Heart right ventricle (tissue), 16 donors: ENCODE data around the gene SLX4IP. TPM values are rescaled to one million over a fixed set of nuclear protein-coding genes. Genes with fewer than 3 reads are reported as not detected.

Experiments
- ATAC-seq, 8 donors: fragments of 200-7000 bp; cut with Tn5 transposase; one replicate each; pipeline ENCODE4 v1.9.1; 2020; ENCODE audit warnings: mild to moderate bottlenecking in 8 of 8, moderate library complexity in 8 of 8, moderate number of reproducible peaks in 1 of 8
- DNase-seq, 2 donors: peaks; one replicate each; pipeline ENCODE4 v3.0.0-alpha.2; 2020
- H3K27ac ChIP-seq, 10 donors: fragments of 200-600 bp; sonication (generic) in 2 of 10; one replicate each; pipeline versions ENCODE4 v1.5.0 to v1.8.0; 2020 to 2022; ENCODE audit warnings: mild to moderate bottlenecking in 3 of 10
- H3K27me3 ChIP-seq, 7 donors: fragments of 200-600 bp; one replicate each; pipeline ENCODE4 v1.8.0; 2021 to 2022; ENCODE audit warnings: mild to moderate bottlenecking in 2 of 7
- H3K36me3 ChIP-seq, 9 donors: fragments of 200-600 bp; sonication (generic) in 1 of 9; one replicate each; pipeline versions ENCODE4 v1.5.0 to v1.8.0; 2020 to 2022; ENCODE audit warnings: mild to moderate bottlenecking in 2 of 9
- H3K4me1 ChIP-seq, 9 donors: fragments of 200-600 bp; sonication (generic) in 1 of 9; one replicate each; pipeline versions ENCODE4 v1.5.0 to v1.8.0; 2020 to 2022; ENCODE audit warnings: mild to moderate bottlenecking in 4 of 9
- H3K4me3 ChIP-seq, 10 donors: fragments of 200-600 bp; sonication (generic) in 2 of 10; one replicate each; pipeline versions ENCODE4 v1.5.0 to v1.8.0; 2020 to 2022; ENCODE audit warnings: mild to moderate bottlenecking in 7 of 10, moderate library complexity in 2 of 10
- H3K9me3 ChIP-seq, 11 donors: fragments of 200-600 bp in 10 of 11; sonication (generic) in 2 of 11; one replicate each; pipeline versions ENCODE4 v1.5.0 to v1.8.0; 2013 to 2022; ENCODE audit warnings: mild to moderate bottlenecking in 2 of 11, control low read depth in 1 of 11, moderate library complexity in 1 of 11
- CTCF ChIP-seq, 9 donors: fragments of 200-600 bp; sonication (generic) in 2 of 9; IDR thresholded peaks; one replicate each; pipeline versions ENCODE4 v1.5.0 to v1.8.0; 2021 to 2022; ENCODE audit warnings: antibody characterized with exemption in 9 of 9, mild to moderate bottlenecking in 5 of 9, moderate library complexity in 1 of 9
- WGBS, 2 donors: extraction: QIAGEN DNeasy Blood & Tissue Kit; methylation state at CpG; one replicate each; pipeline ENCODE4 v1.1.7; 2013; ENCODE audit warnings: inconsistent platforms in 1 of 2; 5-methylcytosine and 5-hydroxymethylcytosine counted together
- intact Hi-C, 10 donors: fragments of 100-400 bp; cut with DNase I; formaldehyde crosslinking; loops; one replicate each; pipeline versions ENCODE4 v1.11.1 to v1.14.2; 2022
- polyA plus RNA-seq, 2 donors: library from polyadenylated mRNA; stranded (reverse); fragments of 200-250 nt; gene quantifications; one replicate each; pipeline ENCODE4 v1.2.3, GENCODE V29; 2013
- total RNA-seq, 10 donors: library from RNA; stranded (reverse); fragmentation: NEBNext Ultra II Directional in 3 of 10; extraction: Animal tissue kit (Norgen Biotek cat#: 25700) in 3 of 10; gene quantifications; one replicate each; pipeline versions ENCODE4 v1.2.1 to v1.2.4, GENCODE V29; 2021 to 2023
- donor health status: Arrhythmogenic right ventricular cardiomyopathy.
- donor health status: ischemic (EF 13 %, LVEDD 7.1; RV severe dilation, severe dysfunction).
- donor health status: healthy with polysubstance abuse.
- donor health status: DM: no; HTN: yes; CAD: no.
- donor health status: DM: no; HTN: no; CAD: no.
- donor health status: ischemic (EF 25% LVEDD 6.9; RV normal size, moderate dysfunction).
- donor health status: ischemic (EF 25% LVEDD 5.7; RV mildly dilated, moderate dysfunction).
- donor health status: healthy.
- donor health status: DM: yes; HTN: yes; CAD: no.
- donor health status: Ischemic cardiomyopathy.
- donor health status: ischemic (EF 35%, LVEDD 5.7; RV mildly dilated, moderate dysfunction).
- donor health status: nonischemic (EF 11% LVEDD 7.7; RV severe dilation, severe dysfunction).
- donor health status: DM: yes; HTN: yes; CAD: no.
- donor health status: PGD.
- donor health status: ischemic (EF 29% LVEDD 5.4; RV normal size, mild dysfunction).
- donor health status: nonischemic (EF 23%, LVEDD 6.1; RV moderate dilation, normal function).

SLX4IP gene
- total and polyA plus RNA-seq, 12 donors: 0.71 to 3.1 (median 2.6) TPM

- no peak for TF ChIP-seq CTCF (IDR thresholded peaks at IDR 0.05)
- intact Hi-C loops: loop anchor here in 1 of 10 donors (10.0 kb wide), 1 partner anchor 565 kb away; no protein-coding TSS in a partner anchor
- H3K27ac ChIP-seq: peak overlapping the region in 1 of 10 donors; percentile 75
Measured at GRCh38 chr20:10539818-10540553, 104.9 kb downstream of the SLX4IP start.

DNA sequence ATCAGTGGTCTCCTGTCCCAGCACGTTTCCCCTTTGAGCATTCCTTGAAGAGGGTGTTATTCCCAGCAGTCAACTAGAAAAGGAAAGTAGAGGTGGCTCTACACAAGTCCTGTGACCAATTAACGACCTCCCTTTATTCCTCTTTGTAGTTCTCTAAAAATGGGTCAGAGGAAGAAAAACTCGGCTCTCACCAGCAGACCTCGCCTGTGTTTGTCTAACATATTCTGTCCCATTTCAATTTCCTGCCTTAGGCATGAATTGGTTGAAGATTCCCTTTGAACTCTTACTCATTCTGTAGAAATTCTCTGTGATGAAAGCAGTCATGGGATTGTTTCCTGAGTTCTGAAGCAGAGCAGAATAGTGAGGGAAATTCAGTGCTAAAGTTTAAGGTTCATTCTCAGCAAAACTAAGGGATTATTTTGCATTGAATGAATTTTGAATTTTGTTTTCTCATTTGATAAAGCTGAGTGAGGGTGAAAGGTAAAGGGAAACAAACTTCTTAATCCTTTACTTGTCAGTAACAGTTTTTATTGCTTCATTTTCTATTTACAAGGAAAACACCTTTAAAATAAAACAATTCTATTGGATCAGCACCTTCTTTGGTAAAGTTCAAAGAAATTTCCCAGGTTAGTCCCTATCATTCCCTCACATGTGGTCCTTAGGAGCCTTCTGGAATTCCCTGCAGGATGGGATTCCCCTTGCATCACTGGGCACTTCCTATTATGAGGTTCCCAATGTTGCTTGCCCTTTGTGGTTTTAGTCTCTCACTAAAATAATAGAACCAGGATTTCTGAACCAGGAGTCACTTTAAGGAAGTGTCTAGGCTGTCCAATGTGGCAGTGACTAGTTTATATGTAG, 105.8 kb downstream of the SLX4IP start:
- DNase-seq: no peak
- ATAC-seq: peak in 3 of 8 donors; percentile 26 to 58 (median 48)
- H3K4me3 ChIP-seq: no peak overlapping the region
- WGBS, 2 donors: 50 to 66% methylated on average over 4 of the region's 4 CpGs
- no peaks in the 10 kb centered on the region for H3K9me3 ChIP-seq
- H3K4me1 ChIP-seq: peaks cover 0 to 21% (median 9%) of the 10 kb centered on the region in 9 donors
- no peaks in the 10 kb centered on the region for H3K27me3 ChIP-seq
- peak overlapping the region in 2 of 10 donors; percentile 18 to 75 for H3K27ac ChIP-seq
- intact Hi-C loops: no loop called here
- no peak for TF ChIP-seq CTCF (IDR thresholded peaks at IDR 0.05)
- H3K36me3 ChIP-seq: no peaks in the 10 kb centered on the region

More at GRCh38 chr20:10539818-10540553, 104.9 kb downstream of the SLX4IP start:
- H3K4me3 ChIP-seq: no peak overlapping the region
- no peaks in the 10 kb centered on the region for H3K27me3 ChIP-seq
- no peaks in the 10 kb centered on the region for H3K36me3 ChIP-seq
- peaks cover 0 to 21% (median 9%) of the 10 kb centered on the region in 9 donors for H3K4me1 ChIP-seq
- ATAC-seq (no peak), DNase-seq (no peak)
- H3K9me3 ChIP-seq: no peaks in the 10 kb centered on the region
- 92 to 95% methylated on average over 7 of the region's 7 CpGs for WGBS, 2 donors

- H3K27ac ChIP-seq: peak overlapping the region in 1 of 10 donors; percentile 75
- ATAC-seq (no peak), DNase-seq (no peak)
- intact Hi-C loops: no loop called here
- no peak for TF ChIP-seq CTCF (IDR thresholded peaks at IDR 0.05)
- no peaks in the 10 kb centered on the region for H3K9me3 ChIP-seq
- no peak overlapping the region for H3K4me3 ChIP-seq
- peaks cover 0 to 21% (median 9%) of the 10 kb centered on the region in 9 donors for H3K4me1 ChIP-seq
- H3K27me3 ChIP-seq: no peaks in the 10 kb centered on the region
- 71 to 72% methylated on average over 2 of the region's 2 CpGs for WGBS, 2 donors
- H3K36me3 ChIP-seq: no peaks in the 10 kb centered on the region
Measured at GRCh38 chr20:10541668-10542411, 106.7 kb downstream of the SLX4IP start.

DNA sequence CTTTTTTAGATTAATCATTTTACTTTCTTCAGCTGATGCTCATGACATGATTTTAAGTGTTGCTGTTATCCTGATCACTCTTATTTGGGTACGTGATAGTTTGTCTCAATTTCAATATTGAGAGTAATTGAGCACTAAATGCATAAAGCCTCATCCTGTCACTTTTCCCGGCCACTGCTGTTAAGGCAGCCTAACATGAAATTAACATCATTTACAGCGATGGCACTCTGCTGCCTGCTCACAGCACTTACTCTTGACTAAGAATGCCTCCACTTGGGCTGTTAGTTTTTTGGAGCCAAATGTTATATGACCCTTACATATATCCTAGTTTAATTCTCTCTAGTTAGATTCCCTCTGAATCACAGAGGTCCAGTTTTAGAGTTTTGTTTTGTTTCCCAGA, 107.3 kb downstream of the SLX4IP start:
- no peak overlapping the region for H3K27ac ChIP-seq
- no peak overlapping the region for H3K4me3 ChIP-seq
- no peaks in the 10 kb centered on the region for H3K36me3 ChIP-seq
- intact Hi-C loops: no loop called here
- H3K27me3 ChIP-seq: no peaks in the 10 kb centered on the region
- 95 to 97% methylated on average over 3 of the region's 3 CpGs for WGBS, 2 donors
- TF ChIP-seq CTCF (IDR thresholded peaks at IDR 0.05): no peak
- H3K9me3 ChIP-seq: no peaks in the 10 kb centered on the region
- ATAC-seq: no peak
- H3K4me1 ChIP-seq: peaks cover 0 to 21% (median 9%) of the 10 kb centered on the region in 9 donors
- DNase-seq: no peak
